OCI-LY1 (cell line): ENCODE data around the gene POLR1A.

Experiments
- H2AFZ ChIP-seq: fragments of 200-600 bp; sonication (generic), shearing (Covaris generic); 2 replicates; pipeline ENCODE4 v1.6.0; 2014; ENCODE audit warnings: antibody characterized with exemption, mild to moderate bottlenecking, low read length
- H3F3A ChIP-seq: fragments of 200-600 bp; sonication (generic), shearing (Covaris generic); 2 replicates; pipeline ENCODE4 v1.6.0; 2014; ENCODE audit warnings: mild to moderate bottlenecking, antibody characterized with exemption, low read length, moderate library complexity; ENCODE audit not compliant: insufficient read depth
- H3K27ac ChIP-seq: fragments of 200-600 bp; sonication (generic); 2 replicates; pipeline ENCODE4 v1.5.1; 2014; ENCODE audit warnings: low read length, mixed run types, mild to moderate bottlenecking, low read depth; ENCODE audit not compliant: poor library complexity, severe bottlenecking
- H3K27me3 ChIP-seq: fragments of 200-600 bp; sonication (generic); 2 replicates; pipeline ENCODE4 v1.6.0; 2014; ENCODE audit warnings: antibody characterized with exemption, mild to moderate bottlenecking, low read length, moderate library complexity; ENCODE audit not compliant: insufficient read depth
- H3K36me3 ChIP-seq: fragments of 200-600 bp; sonication (generic); 2 replicates; pipeline ENCODE4 v1.6.1; 2014; ENCODE audit warnings: mild to moderate bottlenecking, antibody characterized with exemption, low read length, moderate library complexity, mixed read lengths; ENCODE audit not compliant: insufficient read depth
- H3K4me1 ChIP-seq: fragments of 200-600 bp; sonication (generic); 2 replicates; pipeline ENCODE4 v1.5.1; 2014; ENCODE audit warnings: mild to moderate bottlenecking, low read length, moderate library complexity; ENCODE audit not compliant: insufficient read depth, severe bottlenecking
- H3K4me2 ChIP-seq: fragments of 200-600 bp; sonication (generic), shearing (Covaris generic); 2 replicates; pipeline ENCODE4 v1.6.1; 2014; ENCODE audit warnings: low read length
- H3K4me3 ChIP-seq: fragments of 200-600 bp; sonication (generic); 2 replicates; pipeline ENCODE4 v1.5.1; 2014; ENCODE audit warnings: low read length, low read depth, mild to moderate bottlenecking, mixed read lengths; ENCODE audit not compliant: poor library complexity, severe bottlenecking
- H3K79me2 ChIP-seq: fragments of 200-600 bp; shearing (Covaris generic); 2 replicates; pipeline ENCODE4 v1.6.1; 2016; ENCODE audit warnings: mixed run types, low read length, mixed read lengths; ENCODE audit not compliant: insufficient read depth
- H3K9ac ChIP-seq: fragments of 200-600 bp; sonication (generic), shearing (Covaris generic); 2 replicates; pipeline ENCODE4 v1.6.1; 2014; ENCODE audit warnings: mild to moderate bottlenecking, low read length, mixed read lengths
- H3K9me2 ChIP-seq: fragments of 200-600 bp; sonication (generic), shearing (Covaris generic); 2 replicates; pipeline ENCODE4 v1.6.1; 2014; ENCODE audit warnings: low read depth, mild to moderate bottlenecking, low read length, mixed read lengths
- H3K9me3 ChIP-seq: fragments of 200-600 bp; shearing (Covaris generic); 2 replicates; pipeline ENCODE4 v1.6.1; 2014; ENCODE audit warnings: low read length, mixed read lengths
- H4K20me1 ChIP-seq: fragments of 200-600 bp; sonication (generic), shearing (Covaris generic); 2 replicates; pipeline ENCODE4 v1.6.0; 2016; ENCODE audit warnings: mild to moderate bottlenecking, low read length; ENCODE audit not compliant: insufficient read depth
- EZH2 ChIP-seq: fragments of 200-600 bp; sonication (generic), shearing (Covaris generic); IDR thresholded peaks from 2 replicates; pipeline ENCODE4 v1.8.0; 2017; ENCODE audit warnings: borderline replicate concordance, mixed run types, mild to moderate bottlenecking, antibody characterized with exemption, low read length, moderate library complexity, mixed read lengths
- TF ChIP-seq, protein P1 (sequence below): fragments of 200-600 bp; sonication (generic), shearing (Covaris generic); IDR thresholded peaks from 2 replicates; pipeline ENCODE4 v1.5.1; 2017; ENCODE audit warnings: mild to moderate bottlenecking, antibody characterized with exemption, low read length, moderate library complexity, mixed read lengths

Gene POLR1A

DNA sequence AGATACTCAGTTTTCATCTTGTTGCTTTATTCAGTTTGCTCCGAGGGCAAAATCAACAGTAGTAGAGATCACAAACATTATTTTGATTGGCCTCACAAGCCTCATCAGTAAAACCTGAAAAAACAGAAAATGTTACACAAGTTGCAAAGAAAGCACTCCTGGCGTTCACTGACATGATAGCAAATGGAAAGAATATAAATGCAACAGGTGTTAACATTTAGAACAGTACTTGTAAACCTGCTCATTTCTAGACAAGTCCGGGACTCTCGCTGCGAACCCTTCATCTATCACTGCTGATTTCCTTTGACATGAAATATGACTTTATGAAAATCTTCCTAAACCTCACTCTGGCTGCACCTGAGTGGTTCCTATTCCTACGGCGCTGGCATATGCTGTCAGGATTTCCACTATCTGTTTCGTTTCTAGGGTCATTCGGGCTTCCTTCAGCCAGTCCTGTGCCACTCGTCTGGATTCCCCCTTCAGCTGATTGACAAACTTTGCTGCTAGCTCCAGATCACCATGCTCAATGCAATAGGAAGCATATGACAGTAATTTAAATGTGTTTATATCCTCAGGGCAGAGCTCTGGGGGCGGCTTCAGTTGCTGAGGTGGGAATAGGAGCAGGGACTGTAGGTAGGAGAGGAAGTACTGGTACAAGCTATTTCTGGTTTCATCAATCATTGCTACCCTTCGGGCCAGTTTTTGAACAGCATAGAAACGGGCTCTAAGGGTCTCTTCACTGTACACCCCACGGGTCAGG lies 38.4 kb upstream of the POLR1A start:
- Histone ChIP-seq H3K27me3 (no peaks in the 10 kb centered on the region), H3K9me3 (no peaks in the 10 kb centered on the region), H3K9me2 (no peaks in the 10 kb centered on the region), H3K79me2 (no peaks in the 10 kb centered on the region), H3K27ac (no peak overlapping the region), H3K4me3 (no peak overlapping the region), H3K4me2 (no peak overlapping the region), H2AFZ (no peak overlapping the region), H3K4me1 (no peaks in the 10 kb centered on the region), H3K36me3 (peaks cover 95% of the 10 kb centered on the region), H3F3A (no peaks in the 10 kb centered on the region; the same call in 1 of the 2 replicates), H3K9ac (no peak overlapping the region), H4K20me1 (no peaks in the 10 kb centered on the region)
- TF ChIP-seq, protein P1, sequence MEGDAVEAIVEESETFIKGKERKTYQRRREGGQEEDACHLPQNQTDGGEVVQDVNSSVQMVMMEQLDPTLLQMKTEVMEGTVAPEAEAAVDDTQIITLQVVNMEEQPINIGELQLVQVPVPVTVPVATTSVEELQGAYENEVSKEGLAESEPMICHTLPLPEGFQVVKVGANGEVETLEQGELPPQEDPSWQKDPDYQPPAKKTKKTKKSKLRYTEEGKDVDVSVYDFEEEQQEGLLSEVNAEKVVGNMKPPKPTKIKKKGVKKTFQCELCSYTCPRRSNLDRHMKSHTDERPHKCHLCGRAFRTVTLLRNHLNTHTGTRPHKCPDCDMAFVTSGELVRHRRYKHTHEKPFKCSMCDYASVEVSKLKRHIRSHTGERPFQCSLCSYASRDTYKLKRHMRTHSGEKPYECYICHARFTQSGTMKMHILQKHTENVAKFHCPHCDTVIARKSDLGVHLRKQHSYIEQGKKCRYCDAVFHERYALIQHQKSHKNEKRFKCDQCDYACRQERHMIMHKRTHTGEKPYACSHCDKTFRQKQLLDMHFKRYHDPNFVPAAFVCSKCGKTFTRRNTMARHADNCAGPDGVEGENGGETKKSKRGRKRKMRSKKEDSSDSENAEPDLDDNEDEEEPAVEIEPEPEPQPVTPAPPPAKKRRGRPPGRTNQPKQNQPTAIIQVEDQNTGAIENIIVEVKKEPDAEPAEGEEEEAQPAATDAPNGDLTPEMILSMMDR = no peak
- no peak for TF ChIP-seq EZH2

DNA sequence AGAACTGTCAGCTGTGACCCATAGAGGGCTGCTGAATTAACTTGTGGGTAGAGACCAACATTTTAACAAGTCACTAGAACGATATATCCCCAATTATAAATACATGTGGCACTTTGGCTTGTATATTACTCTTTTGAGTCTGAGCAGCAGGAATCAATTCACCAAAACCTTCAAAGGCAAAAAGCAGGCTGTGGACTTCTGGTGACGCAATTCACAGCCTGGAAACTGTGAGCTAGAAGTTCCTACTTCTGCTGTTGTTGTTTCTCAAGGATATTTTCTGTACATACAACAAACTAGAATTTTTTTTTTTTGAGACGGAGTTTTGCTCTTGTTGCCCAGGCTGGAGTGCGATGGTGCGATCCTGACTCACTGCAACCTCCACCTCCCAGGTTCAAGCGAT lies 37.6 kb upstream of the POLR1A start:
- H3K9ac ChIP-seq = no peak overlapping the region
- no peak for TF ChIP-seq EZH2
- TF ChIP-seq, protein P1 = no peak
- H3K9me3 ChIP-seq = no peaks in the 10 kb centered on the region
- H3K27me3 ChIP-seq = no peaks in the 10 kb centered on the region
- H3K36me3 ChIP-seq = peaks cover 95% of the 10 kb centered on the region
- no peaks in the 10 kb centered on the region for H3K4me1 ChIP-seq
- no peaks in the 10 kb centered on the region for H4K20me1 ChIP-seq
- no peak overlapping the region for H2AFZ ChIP-seq
- H3F3A ChIP-seq = no peaks in the 10 kb centered on the region
- no peaks in the 10 kb centered on the region for H3K79me2 ChIP-seq
- H3K27ac ChIP-seq = no peak overlapping the region
- H3K4me3 ChIP-seq = no peak overlapping the region
- H3K9me2 ChIP-seq = no peaks in the 10 kb centered on the region
- no peak overlapping the region for H3K4me2 ChIP-seq

DNA sequence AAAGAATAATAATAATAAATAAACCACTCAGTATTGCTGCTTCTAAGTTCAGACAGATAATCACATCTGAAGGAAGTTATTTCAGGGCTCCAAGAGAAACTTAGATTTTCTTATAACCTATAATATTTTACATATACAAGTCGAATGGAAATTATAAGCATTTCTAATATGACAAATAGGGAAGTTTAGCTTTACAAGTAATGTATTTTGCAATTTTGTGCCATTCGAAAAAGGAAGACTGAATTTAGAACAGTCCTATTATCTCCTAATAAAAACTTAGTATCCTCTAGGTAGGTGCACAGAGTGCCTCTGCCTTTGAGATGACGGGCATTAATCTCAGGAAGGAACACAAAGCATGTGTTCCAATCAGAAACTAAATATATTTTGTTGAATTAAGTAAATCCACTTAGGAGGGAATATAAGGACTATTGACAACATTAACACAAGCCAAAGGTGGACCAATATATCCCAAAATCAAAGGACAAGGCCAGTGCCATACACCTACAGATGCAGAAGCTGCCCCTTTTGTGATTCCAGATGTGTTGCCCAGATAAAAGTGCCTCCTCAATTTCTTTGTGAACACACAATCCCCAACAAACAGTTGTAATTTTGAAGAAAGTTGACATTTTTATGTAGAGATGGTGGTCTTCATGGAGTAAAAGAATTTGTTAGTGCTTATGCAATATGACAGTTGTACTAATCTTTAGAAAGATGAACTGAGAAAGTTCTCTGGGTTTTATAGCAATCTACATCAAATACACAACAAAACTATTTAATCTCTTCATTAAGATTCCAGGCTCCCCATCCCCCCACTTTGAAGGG lies 37.0 kb upstream of the POLR1A start:
- no peak overlapping the region for H2AFZ ChIP-seq
- H3K9me3 ChIP-seq = no peaks in the 10 kb centered on the region
- no peaks in the 10 kb centered on the region for H3K4me1 ChIP-seq
- no peaks in the 10 kb centered on the region for H3K27me3 ChIP-seq
- H3K36me3 ChIP-seq = peaks cover 95% of the 10 kb centered on the region
- TF ChIP-seq EZH2 = no peak
- H3K4me3 ChIP-seq = no peak overlapping the region
- no peaks in the 10 kb centered on the region for H4K20me1 ChIP-seq
- no peaks in the 10 kb centered on the region for H3K9me2 ChIP-seq
- no peak overlapping the region for H3K4me2 ChIP-seq
- no peak overlapping the region for H3K27ac ChIP-seq
- H3K9ac ChIP-seq = no peak overlapping the region
- no peaks in the 10 kb centered on the region for H3F3A ChIP-seq
- H3K79me2 ChIP-seq = no peaks in the 10 kb centered on the region
